Activated CD4-positive, alpha-beta T cell treated with anti-CD3 and anti-CD28 coated beads, Interleukin-2, Interleukin-6, amounts not matched to agents 100 ng/mL and 50 ng/mL, durations not matched to agents 16 hours and 8 hours (primary cell): ENCODE measurements around the gene LPO.
A peak's percentile ranks its signal among the peaks of the same experiment; 100 is the strongest.

Source experiments
- DNase-seq: peaks from one replicate; pipeline ENCODE4 v3.0.0-alpha.2; 2020

LPO gene

DNA sequence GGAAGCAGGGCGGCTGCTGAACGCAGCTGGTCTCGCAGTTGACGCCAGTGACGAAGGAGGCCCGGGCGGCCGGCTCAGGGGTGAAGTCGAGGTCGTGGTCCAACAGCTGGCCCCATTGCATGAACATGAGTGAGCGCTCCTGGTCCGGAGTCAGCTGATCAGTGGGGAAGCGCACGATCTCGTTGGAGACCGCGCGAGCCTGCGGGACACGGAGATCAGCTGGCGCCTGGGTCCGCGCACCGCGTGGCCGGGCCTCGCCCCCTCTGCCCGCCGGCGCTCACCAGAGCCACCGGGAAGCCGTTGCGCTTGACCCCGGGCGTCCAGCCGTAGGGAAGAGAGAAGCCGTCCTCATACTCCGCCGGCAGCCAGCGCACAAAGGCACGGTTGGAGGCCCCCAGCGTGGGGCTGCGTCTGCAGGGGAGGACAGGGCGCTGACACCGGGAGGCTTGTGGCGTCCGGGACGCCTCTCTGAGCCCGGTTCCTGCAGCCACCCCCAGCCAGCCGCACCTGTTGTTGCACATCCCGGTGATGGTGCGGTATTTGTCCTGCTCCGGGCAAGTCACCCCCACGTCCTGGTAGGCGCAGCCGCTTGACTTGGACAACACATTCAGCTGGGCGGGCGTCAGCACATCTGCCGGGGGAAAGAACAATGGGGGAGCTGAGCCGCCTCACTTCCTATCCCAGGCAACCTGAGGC is 40.8 kb downstream of the LPO start:
- DNase-seq = no peak

DNA sequence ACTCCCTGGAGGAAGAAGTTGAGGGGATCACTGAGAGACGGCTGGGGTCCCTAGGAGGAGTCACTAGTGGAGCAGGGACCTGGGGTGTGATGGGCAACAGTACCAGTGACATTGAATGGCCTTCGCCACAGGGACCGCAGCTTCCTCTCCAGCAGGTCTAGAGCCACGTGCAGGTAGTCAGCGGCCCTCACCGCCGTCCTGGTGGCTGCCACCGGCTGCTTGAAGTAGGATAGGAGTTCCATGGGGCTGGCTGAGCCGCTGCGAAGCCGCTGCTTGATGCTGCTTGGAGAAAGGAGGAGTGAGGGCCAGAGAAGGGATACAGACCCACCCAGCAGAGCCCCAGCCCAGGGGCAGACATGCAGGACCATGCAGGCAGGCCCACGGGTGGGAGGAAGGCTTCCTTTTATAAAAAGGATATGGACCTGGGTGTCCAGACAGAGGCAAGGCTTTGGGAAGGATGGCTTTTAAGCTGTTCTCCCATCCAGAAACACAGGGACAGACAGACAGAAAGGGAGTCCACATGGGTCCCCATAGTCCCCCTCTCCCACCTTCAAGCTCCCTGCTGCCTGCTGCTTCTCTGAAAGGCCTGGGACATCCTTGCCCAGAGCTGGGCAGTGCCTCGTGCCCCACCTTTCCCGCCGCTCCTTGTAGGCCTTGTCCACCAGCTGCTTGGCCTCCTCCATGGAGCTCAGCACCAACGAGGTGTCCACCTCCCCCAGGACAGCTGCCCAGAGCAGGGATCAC is 41.5 kb downstream of the LPO start:
- DNase-seq = no peak

DNA sequence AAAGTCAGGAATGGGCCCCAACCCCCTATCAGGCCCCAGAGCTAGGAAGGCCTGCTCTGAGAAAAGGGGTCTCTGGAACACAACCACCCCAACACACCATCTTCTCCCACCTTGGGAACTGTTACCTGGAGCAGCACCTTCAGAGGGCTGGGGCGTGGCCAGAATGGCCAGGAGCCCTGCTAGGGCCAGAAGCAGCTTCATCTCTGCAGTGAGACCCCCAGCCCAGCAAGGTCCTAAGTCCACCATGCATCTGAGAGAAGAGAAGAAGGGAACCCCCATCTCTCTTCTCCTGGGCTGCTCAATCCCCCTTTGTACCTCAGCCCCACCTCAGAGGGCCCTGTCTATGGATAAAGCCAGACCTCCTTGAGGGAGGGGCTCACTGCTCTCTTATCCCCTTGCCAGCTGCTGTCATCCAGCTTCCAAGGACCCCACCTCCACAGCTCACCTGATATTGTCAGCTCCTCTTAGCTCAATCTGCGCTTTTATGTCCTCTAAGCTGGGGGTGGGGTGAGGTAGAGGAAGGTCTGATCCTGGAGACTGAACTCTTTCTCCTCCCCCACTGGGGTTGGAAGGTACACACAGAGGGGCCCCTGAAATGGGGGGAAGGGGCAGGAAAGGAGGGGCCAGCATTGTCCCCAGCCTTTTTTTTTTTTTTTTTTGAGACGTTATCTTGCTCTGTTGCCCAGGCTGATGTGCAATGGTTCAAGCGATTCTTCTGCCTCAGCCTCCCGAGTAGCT is 42.3 kb downstream of the LPO start, which contains the start of gene MPO:
Gene MPO (minus strand): TSS at position 456 of the 738 bp plus-strand sequence. CDS start 177 bp downstream, at position 279.
- DNase-seq = no peak

DNA sequence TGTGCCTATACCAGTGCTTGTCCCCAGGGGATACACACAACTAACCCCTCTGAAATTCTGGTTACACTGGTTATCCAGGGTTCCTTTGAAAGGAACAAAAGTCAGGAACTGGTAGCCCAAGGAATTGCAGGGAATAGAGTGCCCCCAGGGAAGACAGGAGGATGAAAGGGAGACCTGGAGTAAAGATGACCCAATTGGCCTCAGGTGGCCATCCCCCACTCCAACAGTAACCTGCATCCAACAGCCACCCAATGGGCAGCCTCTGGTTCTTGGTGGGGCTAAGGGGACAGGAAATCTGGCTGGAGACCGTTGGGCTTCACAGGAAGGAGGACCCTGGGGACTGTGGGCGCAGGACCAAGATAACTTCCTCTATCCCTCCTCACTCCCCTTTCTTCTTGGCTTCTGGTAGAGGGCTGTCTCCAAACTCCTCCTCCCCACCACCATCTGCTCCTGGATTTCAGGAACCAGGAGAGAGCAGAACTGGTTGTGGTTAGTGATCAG is 43.2 kb downstream of the LPO start:
- DNase-seq = no peak

DNA sequence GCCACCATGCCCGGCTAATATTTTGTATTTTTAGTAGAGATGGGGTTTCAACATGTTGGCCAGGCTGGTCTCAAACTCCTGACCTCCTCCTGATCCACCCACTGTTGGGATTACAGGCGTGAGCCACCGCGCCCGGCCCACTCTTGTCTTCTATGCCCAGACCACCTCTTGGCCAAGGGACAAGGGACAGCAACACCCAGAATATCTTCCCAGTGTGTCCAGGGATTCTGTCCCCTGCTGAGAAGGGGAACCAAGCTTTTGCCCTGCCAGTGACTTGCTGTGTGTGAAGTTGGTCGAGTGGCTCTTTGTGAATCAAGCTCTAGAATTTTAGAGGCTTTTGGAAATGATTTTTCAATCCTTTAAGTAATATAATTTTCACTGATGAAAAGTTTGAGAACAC is 44.1 kb downstream of the LPO start:
- DNase-seq = no peak

DNA sequence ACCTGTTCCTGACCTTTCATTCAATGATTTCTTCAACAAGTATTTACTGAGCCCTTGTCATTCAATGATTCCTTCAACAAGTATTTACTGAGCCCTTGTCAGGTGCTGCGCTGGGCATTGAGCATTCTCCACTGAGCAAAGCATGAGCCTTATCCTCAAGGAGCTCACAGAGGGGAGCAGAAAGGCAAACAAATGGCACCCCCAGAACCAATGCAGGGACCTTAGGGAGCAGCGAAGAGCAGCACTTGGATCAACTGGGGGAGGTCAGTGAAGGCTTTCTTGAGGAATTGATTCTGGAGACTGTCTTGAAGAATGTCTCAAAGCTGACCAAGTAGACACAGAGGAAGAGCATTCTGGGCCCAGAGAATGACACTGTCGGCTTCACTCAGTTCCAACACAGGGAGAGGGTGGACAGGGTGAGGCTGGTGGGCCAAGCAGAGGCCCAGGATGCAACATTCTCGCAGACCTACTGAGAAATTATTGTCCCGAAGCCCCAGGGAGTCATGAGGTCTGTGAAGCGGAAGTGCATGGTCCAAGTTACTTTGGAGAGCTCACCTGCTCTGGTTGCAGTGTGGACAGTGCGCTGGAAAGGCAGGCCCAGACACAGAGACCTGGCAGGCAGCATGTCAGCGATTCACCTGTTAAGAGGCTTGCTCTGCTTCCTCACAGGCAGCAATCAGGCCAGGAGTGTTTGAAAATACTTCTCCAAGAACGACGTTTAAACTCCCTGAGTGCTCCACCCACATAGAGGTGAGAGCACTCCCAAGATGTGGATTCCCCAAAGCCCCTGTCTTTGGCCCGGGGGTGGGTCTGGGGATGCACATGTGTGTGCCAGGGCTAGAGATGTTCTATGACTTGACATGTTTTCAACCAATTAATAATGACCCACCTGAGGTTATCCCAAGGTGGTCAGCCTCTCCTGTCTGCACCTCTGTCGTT is 45.6 kb downstream of the LPO start:
- DNase-seq = no peak

DNA sequence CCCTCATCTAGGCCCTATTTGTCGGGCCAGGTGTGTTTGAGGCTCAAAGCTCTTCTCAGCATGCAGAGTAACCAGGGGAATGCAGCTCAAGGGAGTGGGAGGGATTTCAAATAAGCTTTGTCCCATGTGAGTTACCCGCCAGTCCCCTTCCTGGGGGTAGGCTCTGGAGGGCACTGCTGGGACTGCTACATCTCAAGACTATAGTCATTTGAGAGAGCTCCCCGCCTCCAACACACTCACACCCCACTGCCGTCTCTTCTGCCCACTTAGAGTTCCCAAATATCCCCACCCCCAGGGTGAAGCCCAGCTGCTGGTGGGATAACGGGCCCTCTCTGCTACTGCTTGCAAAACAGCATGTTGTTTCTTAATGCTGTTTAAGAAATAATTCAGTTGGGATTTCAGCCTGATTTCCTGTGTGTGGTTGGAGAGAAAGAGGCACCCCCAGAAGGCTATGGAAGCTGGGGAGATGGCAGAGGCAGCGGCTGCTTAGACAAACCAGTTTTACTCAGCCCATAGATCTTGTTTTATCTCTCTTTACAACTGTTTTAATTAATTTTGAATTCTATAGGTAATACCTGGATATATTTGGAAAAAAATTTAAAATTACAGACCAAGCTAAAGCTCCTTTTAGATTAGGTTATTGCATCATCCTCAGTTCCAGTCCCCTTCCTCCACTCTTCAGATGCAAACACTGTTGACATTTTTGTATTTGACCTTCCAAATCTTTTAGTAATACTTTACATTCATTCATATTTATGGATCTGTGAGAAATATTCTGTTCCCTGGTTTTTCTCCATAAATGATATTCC is 46.4 kb downstream of the LPO start:
- no peak for DNase-seq

DNA sequence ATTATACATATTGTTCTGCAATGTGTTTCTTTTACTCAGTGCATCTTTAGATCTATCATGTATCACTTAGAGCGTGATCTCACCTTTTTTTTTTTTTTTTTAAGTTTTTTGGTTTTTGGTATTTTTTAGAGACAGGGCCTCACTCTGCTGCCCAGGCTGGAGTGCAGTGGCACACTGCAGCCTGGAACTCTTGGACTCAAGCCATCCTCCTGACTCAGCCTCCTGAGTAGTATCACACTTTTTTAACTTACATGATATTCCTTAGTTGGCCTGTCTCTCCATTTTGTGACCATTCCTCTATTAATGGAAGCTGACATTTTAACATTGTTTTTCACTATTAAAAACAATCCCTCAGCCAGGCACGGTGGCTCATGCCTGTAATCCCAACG is 47.0 kb downstream of the LPO start:
- no peak for DNase-seq

DNA sequence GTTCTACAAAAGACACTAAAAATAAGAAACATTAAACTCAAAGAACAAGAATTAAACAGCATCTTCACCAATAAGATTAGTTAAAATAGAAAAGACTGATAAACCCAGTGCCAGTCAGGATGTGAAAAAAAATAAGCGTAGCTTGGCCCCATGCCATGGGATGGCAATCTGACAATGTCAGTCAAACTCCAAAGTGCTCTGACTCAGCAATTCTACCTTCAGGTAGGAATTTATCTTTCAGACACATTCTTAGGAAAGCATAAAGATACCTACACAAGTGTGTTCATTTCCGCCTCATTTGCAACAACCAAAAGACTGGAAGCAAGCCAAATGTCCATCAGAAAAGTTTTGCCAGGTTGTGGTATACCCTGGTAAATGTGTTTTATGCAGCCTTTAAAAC is 51.5 kb downstream of the LPO start:
- no peak for DNase-seq

DNA sequence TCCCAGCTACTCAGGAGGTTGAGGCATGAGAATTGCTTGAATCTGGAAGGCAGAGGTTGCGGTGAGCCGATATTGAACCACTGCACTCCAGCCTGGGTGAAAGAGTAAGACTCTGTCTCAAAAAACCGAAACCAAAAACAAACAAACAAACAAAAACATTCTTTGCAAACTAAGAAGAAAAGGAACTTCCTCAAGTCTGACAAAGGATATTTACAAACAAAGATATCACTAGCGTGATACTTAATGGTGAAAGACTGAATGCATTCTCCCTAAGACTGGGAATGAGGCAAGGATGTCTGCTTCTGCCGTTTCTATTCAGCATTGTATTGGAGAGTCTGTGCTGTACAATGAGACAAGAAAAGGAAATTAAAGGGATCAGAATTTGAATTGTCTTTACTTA is 52.9 kb downstream of the LPO start:
- DNase-seq = no peak

DNA sequence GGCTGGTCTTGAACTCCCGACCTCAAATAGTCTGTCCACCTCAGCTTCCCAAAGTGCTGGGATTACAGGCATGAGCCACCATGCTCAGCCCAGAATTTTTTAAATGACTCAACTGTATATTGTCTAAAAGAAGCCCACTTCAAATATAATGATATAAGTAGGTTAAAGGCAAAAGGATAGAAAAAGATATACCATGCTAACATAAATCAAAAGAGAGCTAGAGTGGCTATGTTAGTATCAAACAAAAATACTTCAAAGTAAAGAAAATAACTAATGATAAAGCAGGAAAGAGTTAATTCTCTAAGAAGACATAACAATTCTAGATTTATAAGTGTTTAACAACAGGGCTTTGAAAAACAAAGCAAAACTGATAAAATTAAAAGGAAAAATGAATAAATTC is 55.6 kb downstream of the LPO start:
- DNase-seq = no peak

DNA sequence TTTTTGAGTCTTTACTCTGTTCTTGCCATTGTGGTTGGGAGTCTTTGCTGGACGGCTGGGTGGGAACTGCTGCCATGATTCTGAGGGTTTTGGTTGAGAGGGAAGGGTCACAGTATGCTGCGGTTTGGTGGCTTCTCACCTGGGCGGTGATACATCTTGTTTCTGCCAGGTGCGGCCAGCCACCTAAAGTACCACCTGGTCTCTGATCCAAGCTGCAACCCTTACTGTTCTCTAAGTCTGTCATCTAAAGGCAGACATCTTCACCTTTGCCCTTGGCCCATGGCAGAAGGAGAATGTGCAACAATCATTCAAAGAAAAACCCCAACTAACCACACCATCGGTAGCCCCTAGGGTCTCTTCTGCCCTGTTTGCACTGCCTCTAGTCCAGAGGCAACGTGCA is 62.0 kb downstream of the LPO start:
- no peak for DNase-seq

DNA sequence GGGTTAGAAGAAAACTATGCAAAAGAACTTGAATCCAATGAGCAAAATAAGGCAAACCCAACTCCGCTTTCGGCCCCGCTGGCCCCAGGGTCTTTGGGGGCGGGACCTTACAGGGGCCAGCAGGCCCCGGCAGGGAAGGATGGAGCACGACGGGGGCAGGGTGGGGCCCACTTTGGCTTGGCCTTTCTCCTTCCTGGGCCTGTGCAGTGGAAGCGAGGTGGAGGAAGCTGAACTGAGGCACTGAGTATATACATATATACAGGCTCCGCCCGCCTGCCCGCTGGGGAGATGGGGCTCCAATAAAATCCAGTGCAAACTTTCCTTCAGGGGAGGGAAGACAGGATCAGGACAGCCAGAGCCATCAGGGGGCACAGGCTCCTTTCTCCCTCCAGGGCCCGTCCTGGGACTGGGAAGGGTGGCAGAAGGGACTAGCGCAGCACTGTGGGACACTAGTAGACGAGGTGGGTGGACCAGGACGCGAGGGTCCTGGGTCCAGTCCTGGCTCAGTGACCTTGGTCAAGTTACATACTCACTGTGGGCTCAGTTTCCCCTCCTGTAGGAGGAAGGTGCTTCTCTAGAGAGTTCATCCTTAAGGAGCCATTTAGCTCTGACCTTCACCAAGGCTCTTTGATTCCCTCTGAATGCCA is 63.2 kb downstream of the LPO start:
- no peak for DNase-seq

DNA sequence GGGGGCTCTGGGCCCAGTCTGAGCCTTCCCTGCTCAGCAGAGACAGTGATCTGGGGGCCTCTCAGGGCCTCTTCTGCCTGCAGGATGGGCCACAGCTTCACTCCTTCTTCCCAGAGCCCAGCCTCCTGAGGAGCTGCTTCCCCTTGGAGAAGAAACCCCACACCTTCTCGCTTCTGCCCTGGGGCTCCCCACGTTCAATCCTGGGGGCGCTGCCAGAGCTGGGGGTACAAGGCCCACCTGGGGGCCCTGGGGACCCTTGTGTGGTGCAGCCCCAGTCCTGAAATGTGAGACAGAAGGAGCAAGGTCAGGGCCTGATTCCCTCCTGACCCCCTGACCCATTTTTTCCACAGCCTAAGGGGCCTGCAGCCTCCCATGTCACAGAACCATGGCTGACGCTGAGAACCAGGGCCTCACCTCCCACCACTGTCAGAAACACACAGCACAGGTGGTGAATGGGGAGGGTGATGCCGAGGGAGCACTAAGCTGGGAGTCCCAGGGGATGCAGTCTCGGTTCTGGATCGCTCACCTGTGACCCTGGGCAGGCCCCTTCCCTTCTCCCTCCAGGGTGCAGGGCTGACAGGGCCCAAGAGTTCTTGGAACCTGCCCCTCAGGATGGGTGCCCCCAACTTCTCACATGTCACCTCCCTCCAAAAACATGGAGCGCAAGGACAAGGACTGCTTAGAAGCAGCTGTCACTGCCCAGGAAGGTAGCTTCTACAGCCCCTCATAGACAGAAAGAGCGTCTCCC is 64.0 kb downstream of the LPO start:
- DNase-seq = no peak

DNA sequence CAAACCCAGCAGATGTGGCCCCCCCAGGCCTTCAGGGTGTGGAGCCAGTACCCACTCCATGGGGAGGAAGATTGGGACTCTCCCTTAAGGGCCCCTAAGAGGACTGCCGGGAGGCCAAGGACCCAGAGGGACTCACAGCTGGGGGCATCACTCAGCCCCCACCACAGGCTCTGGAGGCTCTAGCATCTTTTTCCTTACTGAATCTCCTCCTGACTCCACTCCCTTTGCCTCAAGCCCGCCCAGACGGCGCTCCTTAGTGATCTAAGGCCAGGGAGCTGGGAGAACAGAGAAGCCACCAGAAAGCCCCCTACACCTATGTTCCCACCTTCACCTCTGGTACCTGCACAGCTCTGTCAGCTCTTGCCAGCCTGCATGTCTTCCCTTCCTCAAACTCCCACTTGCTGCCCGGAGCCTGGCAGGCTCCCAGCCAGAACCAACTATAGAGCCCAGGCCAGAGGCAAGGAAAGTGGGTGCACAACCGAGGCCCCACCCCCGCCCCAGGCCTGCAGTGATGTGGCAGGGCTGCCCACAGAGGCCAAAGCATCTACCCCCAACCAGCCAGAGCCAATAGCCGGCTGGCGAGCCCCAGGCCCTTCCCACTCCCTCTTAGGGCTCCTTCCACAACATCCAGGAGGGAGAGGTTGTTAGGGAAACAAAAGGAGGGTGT is 64.7 kb downstream of the LPO start:
- DNase-seq = no peak

DNA sequence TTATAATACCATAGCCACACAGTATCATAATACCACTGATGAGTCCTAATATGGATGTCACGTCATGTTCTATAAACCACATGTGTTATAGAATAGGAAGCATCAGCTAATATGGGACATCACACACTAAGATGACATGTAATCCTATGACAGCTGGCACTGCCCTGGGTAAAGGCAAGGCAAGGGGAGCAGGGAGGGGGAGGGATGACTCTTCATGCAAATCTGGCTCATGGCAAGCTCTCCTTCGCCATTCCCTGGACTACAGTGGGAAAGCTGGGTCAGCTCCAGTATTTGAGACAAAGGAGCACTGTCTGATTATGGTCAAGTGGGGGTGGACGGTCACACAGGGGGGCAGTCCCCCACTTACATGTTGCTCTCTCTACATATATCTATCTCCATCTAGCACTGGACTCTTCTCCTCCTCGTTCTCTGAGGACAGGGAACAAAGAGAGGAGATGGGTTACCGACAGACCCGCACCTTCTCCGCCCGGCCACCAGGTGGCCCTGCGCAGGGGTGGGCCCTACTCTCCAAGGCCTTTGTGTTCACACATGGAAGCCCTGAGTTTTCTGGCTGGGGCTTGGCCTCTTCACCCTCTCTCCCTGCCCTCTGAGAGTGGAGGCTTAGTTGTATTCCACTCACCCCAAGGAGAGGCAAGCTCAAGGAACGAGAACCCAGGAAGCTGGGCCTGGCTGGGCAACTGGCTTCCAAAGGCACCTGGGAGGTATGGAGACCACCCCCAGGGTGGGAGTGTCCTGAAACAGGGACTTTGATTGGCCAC is 65.8 kb downstream of the LPO start:
- DNase-seq = peak; percentile 74

DNA sequence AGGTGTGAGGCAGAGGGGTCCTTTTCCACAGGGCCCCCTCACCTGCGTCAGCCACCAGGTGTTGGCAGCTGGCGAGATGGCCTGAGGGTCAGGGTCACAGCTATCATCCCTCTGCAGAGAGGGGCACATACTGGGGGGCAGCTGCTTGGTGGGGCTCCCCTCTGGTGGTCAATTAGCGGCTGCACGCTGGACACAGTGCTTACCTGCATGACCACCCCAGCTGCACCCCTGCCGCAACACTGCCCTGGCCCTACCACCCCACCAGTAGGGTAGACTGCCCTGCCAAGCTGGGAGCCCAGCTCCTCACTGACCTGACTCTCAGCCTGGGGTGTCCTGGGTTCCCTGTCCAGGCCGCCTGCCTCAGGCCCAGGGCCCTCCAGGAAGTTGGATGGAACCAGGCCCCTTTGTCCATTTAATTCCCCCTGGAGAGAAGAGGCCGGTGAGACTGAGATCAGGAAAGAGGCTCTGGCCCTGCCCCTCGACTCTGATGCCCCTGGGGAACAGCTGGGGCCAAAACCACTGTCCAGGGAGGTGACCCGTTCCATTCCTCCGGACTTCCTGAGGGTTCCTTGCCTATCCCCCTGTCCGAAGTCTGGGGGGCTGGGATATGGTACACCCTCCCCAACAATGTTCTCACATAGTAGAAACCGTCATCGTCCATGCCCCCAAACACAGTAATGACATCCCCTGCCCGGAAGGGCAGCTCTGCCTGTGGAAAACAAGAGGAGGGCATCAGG is 66.5 kb downstream of the LPO start:
- no peak for DNase-seq

DNA sequence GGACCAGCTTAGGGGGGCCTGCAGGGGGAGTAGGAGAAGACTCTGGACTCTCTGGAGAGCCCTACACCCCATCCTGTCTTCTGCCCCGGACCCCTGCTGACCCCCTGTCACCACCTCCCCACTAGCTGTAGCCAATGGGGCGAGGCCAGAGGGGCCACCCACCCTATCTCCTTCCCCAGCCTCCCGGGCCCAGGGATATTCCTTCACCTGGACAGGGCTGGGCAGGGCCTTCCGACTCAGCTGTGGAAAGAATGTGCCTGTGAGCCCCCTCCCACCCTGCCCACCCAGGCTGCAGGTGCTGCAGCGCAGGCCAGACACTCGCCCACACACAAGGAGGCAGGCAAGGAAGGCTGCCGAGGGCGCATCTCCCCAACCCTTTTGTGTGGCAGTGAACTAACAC is 67.2 kb downstream of the LPO start:
- no peak for DNase-seq
